NCI-H146 treated with DMSO at 0.1 percent for 48 hours (cell line): ENCODE results near the gene MAVS.
"Not testable (repeated sequence)": the region's sequence is repeated elsewhere in the genome, so short reads cannot be mapped to it uniquely, and the experiment has no call there.

Experiments
- DNase-seq: peaks from one replicate; lab custom pipeline; 2025; ENCODE audit not compliant: unreplicated experiment; lab: John Stamatoyannopoulos, UW

Gene MAVS

GRCh38 chr20:3885715-3886114, 39.1 kb downstream of the MAVS start:
- no peak for DNase-seq

- DNase-seq, result peak; percentile 78
Measured at GRCh38 chr20:3887876-3888620, 41.4 kb downstream of the MAVS start.

- peak; percentile 98 for DNase-seq
Measured at GRCh38 chr20:3888622-3889488, 42.2 kb downstream of the MAVS start, which contains the start of gene PANK2. Gene PANK2, plus strand, starts transcription at chr20:3889387.

GRCh38 chr20:3889489-3890397, 43.1 kb downstream of the MAVS start:
- no peak for DNase-seq

- peak; percentile 34 for DNase-seq
Measured at GRCh38 chr20:3890398-3890751, 43.7 kb downstream of the MAVS start.

- DNase-seq, result no peak
Measured at GRCh38 chr20:3890999-3891929, 44.6 kb downstream of the MAVS start.

- no peak for DNase-seq
Measured at GRCh38 chr20:3894796-3895195, 48.2 kb downstream of the MAVS start.

GRCh38 chr20:3896302-3896701, 49.7 kb downstream of the MAVS start:
- DNase-seq, result no peak

GRCh38 chr20:3896853-3897583, 50.4 kb downstream of the MAVS start:
- no peak for DNase-seq

- DNase-seq, result not testable (repeated sequence)
Measured at GRCh38 chr20:3898181-3898580, 51.5 kb downstream of the MAVS start.

- no peak for DNase-seq
Measured at GRCh38 chr20:3898639-3899038, 52.0 kb downstream of the MAVS start.

- no peak for DNase-seq
Measured at GRCh38 chr20:3900187-3900604, 53.6 kb downstream of the MAVS start.

GRCh38 chr20:3901028-3901705, 54.5 kb downstream of the MAVS start:
- no peak for DNase-seq

GRCh38 chr20:3901706-3902440, 55.2 kb downstream of the MAVS start:
- DNase-seq, result no peak

- DNase-seq, result no peak
Measured at GRCh38 chr20:3902446-3902845, 55.8 kb downstream of the MAVS start.

GRCh38 chr20:3904224-3904623, 57.6 kb downstream of the MAVS start:
- DNase-seq, result no peak

GRCh38 chr20:3904857-3905256, 58.2 kb downstream of the MAVS start:
- DNase-seq, result no peak
